HepG2 (cell line): Measurements from ENCODE around the gene TEX14. TPM values are rescaled to one million over a fixed set of nuclear protein-coding genes. Genes with fewer than 3 reads are reported as not detected.
A peak's percentile ranks its signal among the peaks of the same experiment; 100 is the strongest.

Experiments used
- ESRRA ChIP-seq: sonication (generic); formaldehyde crosslinking; IDR thresholded peaks from 2 replicates; pipeline ENCODE4 v1.5.1; 2020; ENCODE audit warnings: mild to moderate bottlenecking, low read depth, missing genetic modification reagents
- KDM2A ChIP-seq: sonication (generic); formaldehyde crosslinking; IDR thresholded peaks from 2 replicates; pipeline ENCODE4 v1.4.0; 2020; ENCODE audit warnings: low read depth, missing genetic modification reagents, borderline replicate concordance
- KDM5A ChIP-seq: fragments of 200-600 bp; sonication (generic); IDR thresholded peaks from 2 replicates; pipeline ENCODE4 v1.7.0; 2018; ENCODE audit warnings: antibody characterized with exemption, mild to moderate bottlenecking, low read length, borderline replicate concordance
- NFE2 ChIP-seq: sonication (generic); formaldehyde crosslinking; IDR thresholded peaks from 2 replicates; pipeline ENCODE4 v1.4.0; 2020; ENCODE audit warnings: missing genetic modification reagents
- NR2F6 ChIP-seq, 2 experiments: IDR thresholded peaks; 2 replicates each; pipeline ENCODE4 v1.6.1; 2016; ENCODE audit warnings: antibody characterized with exemption in 1 of 2, mild to moderate bottlenecking in 1 of 2
- TCF7 ChIP-seq: sonication (generic); IDR thresholded peaks from 2 replicates; pipeline ENCODE4 v1.6.1; 2016; ENCODE audit warnings: antibody characterized with exemption, low read depth
- ZNF333 ChIP-seq: sonication (generic); formaldehyde crosslinking; IDR thresholded peaks from 2 replicates; pipeline ENCODE4 v1.4.0; 2020; ENCODE audit warnings: mild to moderate bottlenecking, missing genetic modification reagents, borderline replicate concordance
- ZNF607 ChIP-seq: sonication (generic); formaldehyde crosslinking; IDR thresholded peaks from 2 replicates; pipeline ENCODE4 v1.5.1; 2020; ENCODE audit warnings: missing genetic modification reagents, mild to moderate bottlenecking, borderline replicate concordance
- polyA plus RNA-seq, 8 experiments: library from polyadenylated mRNA; depleted of rRNA in 3 of 8; stranded (reverse) in 7 of 8; unstranded in 1 of 8; fragments of >200 nt; fragmentation: Illumina TruSeq in 4 of 8; extraction: Trizol in 4 of 8; gene quantifications; 2 replicates each; pipeline versions ENCODE4 v1.2.1 to v1.2.3, GENCODE V29; 2011 to 2016; ENCODE audit warnings: low read depth in 4 of 8, missing spikeins in 1 of 8, mixed read lengths in 1 of 8; ENCODE audit not compliant: insufficient read depth in 1 of 8
- total RNA-seq, 5 experiments: library from RNA; depleted of rRNA; stranded (reverse); fragments of >200 nt; fragmentation: Illumina TruSeq; extraction: Trizol; gene quantifications; 2 replicates each; pipeline ENCODE4 v1.2.3, GENCODE V29; 2016; ENCODE audit warnings: low read depth in 1 of 5
- TF ChIP-seq, protein P1 (sequence below): sonication (generic); formaldehyde crosslinking; IDR thresholded peaks from 2 replicates; pipeline ENCODE4 v1.5.1; 2020; ENCODE audit warnings: mild to moderate bottlenecking, missing genetic modification reagents, moderate library complexity
- TF ChIP-seq, protein P2 (sequence below), 2 experiments: fragments of 450-650 bp in 1 of 2; sonication (generic) in 1 of 2; formaldehyde crosslinking in 1 of 2; IDR thresholded peaks; 2 replicates each; pipeline versions ENCODE4 v1.6.1 to v1.8.0; 2016 to 2022; ENCODE audit warnings: antibody characterized with exemption in 1 of 2, mild to moderate bottlenecking in 1 of 2, missing genetic modification reagents in 1 of 2
- TF ChIP-seq, protein P3 (sequence below): sonication (generic); formaldehyde crosslinking; IDR thresholded peaks from 2 replicates; pipeline ENCODE4 v1.5.0; 2020; ENCODE audit warnings: mild to moderate bottlenecking, missing genetic modification reagents, moderate library complexity

The TEX14 gene
- total and polyA plus RNA-seq, 2 of the 13 experiments (the other 11 are each of a cell fraction or from before 2014, with no cell fraction given), result 0.04 to 0.07 TPM

DNA sequence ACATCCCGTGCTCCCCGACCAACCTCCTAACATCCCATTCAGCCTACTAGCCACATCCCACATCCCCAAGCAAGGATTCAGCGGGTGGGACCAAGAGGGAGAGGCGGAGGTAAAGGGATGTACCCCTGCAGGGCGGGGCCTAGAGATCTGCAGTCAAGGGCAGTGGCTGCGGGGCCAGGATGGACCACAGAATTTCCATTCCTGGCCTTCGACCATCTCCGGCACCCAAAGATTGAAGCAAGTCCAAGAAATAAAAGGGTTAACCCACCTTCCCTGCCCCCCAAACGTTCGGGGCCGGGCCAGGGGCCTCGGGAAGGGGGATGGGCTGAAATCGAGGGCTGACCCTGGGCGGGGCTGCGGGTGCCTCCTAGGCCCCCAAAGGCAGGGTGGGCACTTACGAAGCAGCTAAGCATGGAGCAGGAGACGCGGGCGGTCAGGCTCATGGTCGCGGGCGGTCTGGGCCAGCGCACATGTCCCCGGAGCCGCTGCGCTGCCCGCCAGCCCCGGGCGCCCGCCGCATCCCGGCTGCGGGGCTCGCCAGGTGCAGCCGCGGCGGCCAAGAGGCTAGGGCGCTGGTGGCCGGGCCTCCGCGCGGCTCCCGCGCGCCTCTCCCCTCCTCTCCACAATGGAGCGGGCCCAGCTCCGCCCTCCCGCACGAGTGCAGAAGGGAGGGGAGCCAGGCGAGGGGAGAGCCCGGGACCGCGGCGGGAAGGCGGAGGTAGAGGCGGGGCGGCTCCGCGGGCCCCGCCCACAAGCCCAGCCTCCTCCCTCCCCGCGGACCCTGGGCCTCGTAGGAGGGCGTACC lies 177.7 kb downstream of the TEX14 start, which contains the start of gene MTMR4 (continued):
- TF ChIP-seq, protein P1, sequence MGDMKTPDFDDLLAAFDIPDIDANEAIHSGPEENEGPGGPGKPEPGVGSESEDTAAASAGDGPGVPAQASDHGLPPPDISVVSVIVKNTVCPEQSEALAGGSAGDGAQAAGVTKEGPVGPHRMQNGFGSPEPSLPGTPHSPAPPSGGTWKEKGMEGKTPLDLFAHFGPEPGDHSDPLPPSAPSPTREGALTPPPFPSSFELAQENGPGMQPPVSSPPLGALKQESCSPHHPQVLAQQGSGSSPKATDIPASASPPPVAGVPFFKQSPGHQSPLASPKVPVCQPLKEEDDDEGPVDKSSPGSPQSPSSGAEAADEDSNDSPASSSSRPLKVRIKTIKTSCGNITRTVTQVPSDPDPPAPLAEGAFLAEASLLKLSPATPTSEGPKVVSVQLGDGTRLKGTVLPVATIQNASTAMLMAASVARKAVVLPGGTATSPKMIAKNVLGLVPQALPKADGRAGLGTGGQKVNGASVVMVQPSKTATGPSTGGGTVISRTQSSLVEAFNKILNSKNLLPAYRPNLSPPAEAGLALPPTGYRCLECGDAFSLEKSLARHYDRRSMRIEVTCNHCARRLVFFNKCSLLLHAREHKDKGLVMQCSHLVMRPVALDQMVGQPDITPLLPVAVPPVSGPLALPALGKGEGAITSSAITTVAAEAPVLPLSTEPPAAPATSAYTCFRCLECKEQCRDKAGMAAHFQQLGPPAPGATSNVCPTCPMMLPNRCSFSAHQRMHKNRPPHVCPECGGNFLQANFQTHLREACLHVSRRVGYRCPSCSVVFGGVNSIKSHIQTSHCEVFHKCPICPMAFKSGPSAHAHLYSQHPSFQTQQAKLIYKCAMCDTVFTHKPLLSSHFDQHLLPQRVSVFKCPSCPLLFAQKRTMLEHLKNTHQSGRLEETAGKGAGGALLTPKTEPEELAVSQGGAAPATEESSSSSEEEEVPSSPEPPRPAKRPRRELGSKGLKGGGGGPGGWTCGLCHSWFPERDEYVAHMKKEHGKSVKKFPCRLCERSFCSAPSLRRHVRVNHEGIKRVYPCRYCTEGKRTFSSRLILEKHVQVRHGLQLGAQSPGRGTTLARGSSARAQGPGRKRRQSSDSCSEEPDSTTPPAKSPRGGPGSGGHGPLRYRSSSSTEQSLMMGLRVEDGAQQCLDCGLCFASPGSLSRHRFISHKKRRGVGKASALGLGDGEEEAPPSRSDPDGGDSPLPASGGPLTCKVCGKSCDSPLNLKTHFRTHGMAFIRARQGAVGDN (CRISPR knock-in tag), result peak; percentile 61
- TF ChIP-seq NR2F6 (IDR thresholded peaks at IDR 0.05) (no peak), NR2F6 (CRISPR knock-in tag; IDR thresholded peaks at IDR 0.05) (no peak), TCF7 (no peak), ZNF333 (CRISPR knock-in tag) (peak; percentile 25; the same call in 1 of the 2 replicates), ESRRA (CRISPR knock-in tag) (no peak), ZNF607 (CRISPR knock-in tag) (no peak), NFE2 (no peak), KDM5A (no peak), KDM2A (CRISPR knock-in tag) (peak; percentile 87)
- TF ChIP-seq, protein P2, sequence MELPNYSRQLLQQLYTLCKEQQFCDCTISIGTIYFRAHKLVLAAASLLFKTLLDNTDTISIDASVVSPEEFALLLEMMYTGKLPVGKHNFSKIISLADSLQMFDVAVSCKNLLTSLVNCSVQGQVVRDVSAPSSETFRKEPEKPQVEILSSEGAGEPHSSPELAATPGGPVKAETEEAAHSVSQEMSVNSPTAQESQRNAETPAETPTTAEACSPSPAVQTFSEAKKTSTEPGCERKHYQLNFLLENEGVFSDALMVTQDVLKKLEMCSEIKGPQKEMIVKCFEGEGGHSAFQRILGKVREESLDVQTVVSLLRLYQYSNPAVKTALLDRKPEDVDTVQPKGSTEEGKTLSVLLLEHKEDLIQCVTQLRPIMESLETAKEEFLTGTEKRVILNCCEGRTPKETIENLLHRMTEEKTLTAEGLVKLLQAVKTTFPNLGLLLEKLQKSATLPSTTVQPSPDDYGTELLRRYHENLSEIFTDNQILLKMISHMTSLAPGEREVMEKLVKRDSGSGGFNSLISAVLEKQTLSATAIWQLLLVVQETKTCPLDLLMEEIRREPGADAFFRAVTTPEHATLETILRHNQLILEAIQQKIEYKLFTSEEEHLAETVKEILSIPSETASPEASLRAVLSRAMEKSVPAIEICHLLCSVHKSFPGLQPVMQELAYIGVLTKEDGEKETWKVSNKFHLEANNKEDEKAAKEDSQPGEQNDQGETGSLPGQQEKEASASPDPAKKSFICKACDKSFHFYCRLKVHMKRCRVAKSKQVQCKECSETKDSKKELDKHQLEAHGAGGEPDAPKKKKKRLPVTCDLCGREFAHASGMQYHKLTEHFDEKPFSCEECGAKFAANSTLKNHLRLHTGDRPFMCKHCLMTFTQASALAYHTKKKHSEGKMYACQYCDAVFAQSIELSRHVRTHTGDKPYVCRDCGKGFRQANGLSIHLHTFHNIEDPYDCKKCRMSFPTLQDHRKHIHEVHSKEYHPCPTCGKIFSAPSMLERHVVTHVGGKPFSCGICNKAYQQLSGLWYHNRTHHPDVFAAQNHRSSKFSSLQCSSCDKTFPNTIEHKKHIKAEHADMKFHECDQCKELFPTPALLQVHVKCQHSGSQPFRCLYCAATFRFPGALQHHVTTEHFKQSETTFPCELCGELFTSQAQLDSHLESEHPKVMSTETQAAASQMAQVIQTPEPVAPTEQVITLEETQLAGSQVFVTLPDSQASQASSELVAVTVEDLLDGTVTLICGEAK (IDR thresholded peaks at IDR 0.05), result no peak
- TF ChIP-seq, protein P2 (CRISPR knock-in tag; IDR thresholded peaks at IDR 0.05), result no peak
- TF ChIP-seq, protein P3, sequence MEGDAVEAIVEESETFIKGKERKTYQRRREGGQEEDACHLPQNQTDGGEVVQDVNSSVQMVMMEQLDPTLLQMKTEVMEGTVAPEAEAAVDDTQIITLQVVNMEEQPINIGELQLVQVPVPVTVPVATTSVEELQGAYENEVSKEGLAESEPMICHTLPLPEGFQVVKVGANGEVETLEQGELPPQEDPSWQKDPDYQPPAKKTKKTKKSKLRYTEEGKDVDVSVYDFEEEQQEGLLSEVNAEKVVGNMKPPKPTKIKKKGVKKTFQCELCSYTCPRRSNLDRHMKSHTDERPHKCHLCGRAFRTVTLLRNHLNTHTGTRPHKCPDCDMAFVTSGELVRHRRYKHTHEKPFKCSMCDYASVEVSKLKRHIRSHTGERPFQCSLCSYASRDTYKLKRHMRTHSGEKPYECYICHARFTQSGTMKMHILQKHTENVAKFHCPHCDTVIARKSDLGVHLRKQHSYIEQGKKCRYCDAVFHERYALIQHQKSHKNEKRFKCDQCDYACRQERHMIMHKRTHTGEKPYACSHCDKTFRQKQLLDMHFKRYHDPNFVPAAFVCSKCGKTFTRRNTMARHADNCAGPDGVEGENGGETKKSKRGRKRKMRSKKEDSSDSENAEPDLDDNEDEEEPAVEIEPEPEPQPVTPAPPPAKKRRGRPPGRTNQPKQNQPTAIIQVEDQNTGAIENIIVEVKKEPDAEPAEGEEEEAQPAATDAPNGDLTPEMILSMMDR (CRISPR knock-in tag), result no peak
